Stimulated activated CD4-positive, alpha-beta T cell treated with anti-CD3 and anti-CD28 coated beads, TNF-alpha, amount 100 ng/mL, for 1 hour (primary cell): ENCODE measurements around the gene CHMP2A.
A peak's percentile ranks its signal among the peaks of the same experiment; 100 is the strongest.
"Not testable (repeated sequence)": the region's sequence is repeated elsewhere in the genome, so short reads cannot be mapped to it uniquely, and the experiment has no call there.

ENCODE experiments used
- DNase-seq, 3 donors: peaks; one replicate each; pipeline ENCODE4 v3.0.0-alpha.2; 2020; ENCODE audit warnings: low read depth in 3 of 3, low spot score in 1 of 3

CHMP2A gene

GRCh38 chr19:58542641-58543372 lies 12.1 kb downstream of the CHMP2A start:
- DNase-seq: not testable (repeated sequence)

GRCh38 chr19:58539169-58539559 lies 15.7 kb downstream of the CHMP2A start:
- DNase-seq: not testable (repeated sequence)

GRCh38 chr19:58538257-58539168 lies 16.4 kb downstream of the CHMP2A start:
- DNase-seq: no peak

GRCh38 chr19:58536852-58537798 lies 17.8 kb downstream of the CHMP2A start:
- no peak for DNase-seq

GRCh38 chr19:58535857-58536256 lies 19.0 kb downstream of the CHMP2A start:
- no peak for DNase-seq

GRCh38 chr19:58531034-58531840 lies 23.7 kb downstream of the CHMP2A start:
- no peak for DNase-seq

GRCh38 chr19:58529405-58529804 lies 25.5 kb downstream of the CHMP2A start:
- no peak for DNase-seq

- DNase-seq: no peak
Measured at GRCh38 chr19:58522709-58523108, 32.2 kb downstream of the CHMP2A start.

- no peak for DNase-seq
Measured at GRCh38 chr19:58521651-58522050, 33.3 kb downstream of the CHMP2A start.

GRCh38 chr19:58520257-58520599 lies 34.7 kb downstream of the CHMP2A start:
- no peak for DNase-seq

GRCh38 chr19:58519355-58520256 lies 35.3 kb downstream of the CHMP2A start, which contains the start of gene ZBTB45:
TSS of gene ZBTB45 (minus strand) at chr19:58519810. CDS start at chr19:58517673, 2,137 bp downstream.
- DNase-seq: peak; percentile 75 to 88 (median 78)

- DNase-seq: no peak
Measured at GRCh38 chr19:58519087-58519354, 35.9 kb downstream of the CHMP2A start.

GRCh38 chr19:58518256-58519086 lies 36.4 kb downstream of the CHMP2A start:
- DNase-seq: no peak

- DNase-seq: no peak
Measured at GRCh38 chr19:58516964-58517833, 37.7 kb downstream of the CHMP2A start.

GRCh38 chr19:58516246-58516836 lies 38.6 kb downstream of the CHMP2A start:
- DNase-seq: no peak

GRCh38 chr19:58515259-58515658 lies 39.6 kb downstream of the CHMP2A start:
- no peak for DNase-seq

GRCh38 chr19:58514564-58515022 lies 40.3 kb downstream of the CHMP2A start:
- DNase-seq: no peak
